Measurements from ENCODE around the gene GPR141.
"Not testable (repeated sequence)": the region's sequence is repeated elsewhere in the genome, so short reads cannot be mapped to it uniquely, and the experiment has no call there.

Gene GPR141

GRCh38 chr7:37686556-37687345 lies 3.2 kb downstream of the GPR141 start:
- DNase-seq = no peak

GRCh38 chr7:37690206-37690605 lies 6.6 kb downstream of the GPR141 start:
- no peak for DNase-seq

GRCh38 chr7:37694208-37695094 lies 10.9 kb downstream of the GPR141 start:
- DNase-seq = no peak

GRCh38 chr7:37698276-37698675 lies 14.7 kb downstream of the GPR141 start:
- DNase-seq = no peak

GRCh38 chr7:37698782-37699181 lies 15.2 kb downstream of the GPR141 start:
- DNase-seq = no peak

- no peak for DNase-seq
These were observed 18.2 kb downstream of the GPR141 start for GRCh38 chr7:37701769-37702168.

GRCh38 chr7:37703361-37703760 lies 19.8 kb downstream of the GPR141 start:
- no peak for DNase-seq

GRCh38 chr7:37704328-37704833 lies 20.8 kb downstream of the GPR141 start:
- not testable (repeated sequence) for DNase-seq

- DNase-seq = no peak
These were observed 22.4 kb downstream of the GPR141 start for GRCh38 chr7:37705976-37706375.

- no peak for DNase-seq
These were observed 23.2 kb downstream of the GPR141 start for GRCh38 chr7:37706804-37707203.

- no peak for DNase-seq
These were observed 24.4 kb downstream of the GPR141 start for GRCh38 chr7:37707754-37708485.

GRCh38 chr7:37709631-37710509 lies 26.3 kb downstream of the GPR141 start:
- no peak for DNase-seq

GRCh38 chr7:37713613-37714012 lies 30.0 kb downstream of the GPR141 start:
- DNase-seq = no peak

- no peak for DNase-seq
These were observed 31.0 kb downstream of the GPR141 start for GRCh38 chr7:37714606-37715005.

GRCh38 chr7:37718585-37718984 lies 35.0 kb downstream of the GPR141 start:
- DNase-seq = no peak

GRCh38 chr7:37719077-37719476 lies 35.5 kb downstream of the GPR141 start:
- no peak for DNase-seq

GRCh38 chr7:37724732-37725131 lies 41.2 kb downstream of the GPR141 start:
- no peak for DNase-seq

- no peak for DNase-seq
These were observed 42.5 kb downstream of the GPR141 start for GRCh38 chr7:37726016-37726415.

- no peak for DNase-seq
These were observed 45.2 kb downstream of the GPR141 start for GRCh38 chr7:37728747-37729146.

- no peak for DNase-seq
These were observed 45.6 kb downstream of the GPR141 start for GRCh38 chr7:37729181-37729580.

- no peak for DNase-seq
These were observed 46.9 kb downstream of the GPR141 start for GRCh38 chr7:37730501-37730900.

GRCh38 chr7:37732253-37732652 lies 48.7 kb downstream of the GPR141 start:
- no peak for DNase-seq
